ENCODE data around the gene TUBA4B. TPM values are rescaled to one million over a fixed set of nuclear protein-coding genes. Genes with fewer than 3 reads are reported as not detected.
"Not testable (repeated sequence)": the region's sequence is repeated elsewhere in the genome, so short reads cannot be mapped to it uniquely, and the experiment has no call there.

The TUBA4B gene
- total RNA-seq, 2 donors from 2014 or later = not detected

GRCh38 chr2:219306047-219306446 is 53.0 kb downstream of the TUBA4B start:
- intact Hi-C loops (cut with DNase I) = no loop called here
- H3K9me3 ChIP-seq = no peaks in the 10 kb centered on the region
- H3K36me3 ChIP-seq = no peaks in the 10 kb centered on the region
- peaks cover 9% of the 10 kb centered on the region for H3K27me3 ChIP-seq (replicated peaks; ENCODE audit: insufficient read depth)
- H3K27ac ChIP-seq = no peak overlapping the region
- DNase-seq (ENCODE audit: low spot score) = no peak
- H3K4me1 ChIP-seq (replicated peaks) = no peaks in the 10 kb centered on the region
- WGBS = 82% methylated on average over 1 of the region's 1 CpG
- TF ChIP-seq CTCF (IDR thresholded peaks at IDR 0.05) (no peak), POLR2AphosphoS5 (IDR thresholded peaks at IDR 0.05) (no peak), POLR2A (IDR thresholded peaks at IDR 0.05) (no peak)
- H3K4me3 ChIP-seq = no peak overlapping the region

- intact Hi-C loops (cut with DNase I) = no loop called here
- Histone ChIP-seq H3K27me3 (replicated peaks; ENCODE audit: insufficient read depth) (peaks cover 7% of the 10 kb centered on the region), H3K36me3 (no peaks in the 10 kb centered on the region), H3K4me1 (replicated peaks) (no peaks in the 10 kb centered on the region), H3K4me3 (no peak overlapping the region), H3K27ac (no peak overlapping the region), H3K9me3 (no peaks in the 10 kb centered on the region)
- DNase-seq (ENCODE audit: low spot score) = no peak
- WGBS = 4% methylated on average over 40 of the region's 45 CpGs
- TF ChIP-seq CTCF (IDR thresholded peaks at IDR 0.05) (no peak), POLR2AphosphoS5 (IDR thresholded peaks at IDR 0.05) (no peak), POLR2A (IDR thresholded peaks at IDR 0.05) (no peak)
Measured at GRCh38 chr2:219308142-219309101, 55.4 kb downstream of the TUBA4B start.

GRCh38 chr2:219309278-219309677 is 56.2 kb downstream of the TUBA4B start, which contains the start of gene PTPRN:
Gene PTPRN (minus strand): TSS chr2:219309401. CDS start chr2:219309332, 69 bp downstream.
- no peaks in the 10 kb centered on the region for H3K36me3 ChIP-seq
- no peaks in the 10 kb centered on the region for H3K9me3 ChIP-seq
- H3K27ac ChIP-seq = no peak within 1 kb of the TSS
- TF ChIP-seq POLR2AphosphoS5 (IDR thresholded peaks at IDR 0.05) (no peak), CTCF (IDR thresholded peaks at IDR 0.05) (no peak), POLR2A (IDR thresholded peaks at IDR 0.05) (no peak)
- whole genome bisulfite sequencing = 1% methylated on average over 21 of the region's 37 CpGs
- intact Hi-C loops (cut with DNase I) = no loop called here
- DNase-seq (ENCODE audit: low spot score) = no peak
- no peak within 1 kb of the TSS for H3K4me3 ChIP-seq
- H3K4me1 ChIP-seq (replicated peaks) = no peaks in the 10 kb centered on the region
- H3K27me3 ChIP-seq (replicated peaks; ENCODE audit: insufficient read depth) = peaks cover 7% of the 10 kb centered on the region

GRCh38 chr2:219312683-219313263 is 59.7 kb downstream of the TUBA4B start:
- DNase-seq (ENCODE audit: low spot score); intact Hi-C loops (cut with DNase I); H3K4me1 ChIP-seq (replicated peaks); H3K9me3 ChIP-seq; H3K27ac ChIP-seq; H3K27me3 ChIP-seq (replicated peaks; ENCODE audit: insufficient read depth); H3K4me3 ChIP-seq; H3K36me3 ChIP-seq: not testable (repeated sequence)
- WGBS = 87% methylated on average over 49 of the region's 49 CpGs

GRCh38 chr2:219314804-219315468 is 61.9 kb downstream of the TUBA4B start:
- Histone ChIP-seq H3K4me3 (no peak overlapping the region), H3K36me3 (no peaks in the 10 kb centered on the region), H3K4me1 (replicated peaks) (no peaks in the 10 kb centered on the region), H3K27me3 (replicated peaks; ENCODE audit: insufficient read depth) (peaks cover 1% of the 10 kb centered on the region), H3K9me3 (no peaks in the 10 kb centered on the region), H3K27ac (no peak overlapping the region)
- intact Hi-C loops (cut with DNase I) = no loop called here
- no peak for DNase-seq (ENCODE audit: low spot score)
- 86% methylated on average over 16 of the region's 16 CpGs for WGBS
- no peak for TF ChIP-seq CTCF (IDR thresholded peaks at IDR 0.05)
- TF ChIP-seq POLR2A (IDR thresholded peaks at IDR 0.05) = no peak
- no peak for TF ChIP-seq POLR2AphosphoS5 (IDR thresholded peaks at IDR 0.05)

Data from prostate gland (tissue), 2 donors.